Fibroblast of skin of left quadriceps (primary cell): ENCODE data around the gene RMRP.

Source experiments
- DNase-seq, 2 experiments: peaks; one replicate each; pipeline ENCODE4 v3.0.0-alpha.2; 2013; ENCODE audit warnings: low read depth in 2 of 2

Gene RMRP

GRCh38 chr9:35657546-35658136 lies at the start of gene RMRP:
TSS of gene RMRP (minus strand) at chr9:35658019.
- DNase-seq = peak; percentile 99

DNA sequence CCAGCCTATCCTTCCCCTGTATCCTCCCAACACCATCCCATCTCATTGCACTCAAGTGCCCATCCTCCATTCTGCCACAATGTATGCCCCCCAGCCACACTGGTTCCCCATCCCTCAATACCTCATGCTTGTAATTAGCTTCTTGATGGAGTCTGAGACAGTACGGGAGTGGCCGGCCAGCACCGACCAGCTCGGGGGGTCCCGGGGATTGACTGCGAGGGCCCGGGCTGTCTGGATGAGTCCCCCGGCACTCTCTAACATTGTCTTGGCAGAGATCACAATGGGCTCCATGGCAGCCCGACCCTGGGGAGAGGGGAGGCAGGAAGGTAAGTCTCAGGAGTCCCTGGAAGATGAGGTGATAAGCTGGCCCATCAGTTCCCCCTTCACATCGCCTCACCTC lies 49.1 kb upstream of the RMRP start:
- DNase-seq = no peak

DNA sequence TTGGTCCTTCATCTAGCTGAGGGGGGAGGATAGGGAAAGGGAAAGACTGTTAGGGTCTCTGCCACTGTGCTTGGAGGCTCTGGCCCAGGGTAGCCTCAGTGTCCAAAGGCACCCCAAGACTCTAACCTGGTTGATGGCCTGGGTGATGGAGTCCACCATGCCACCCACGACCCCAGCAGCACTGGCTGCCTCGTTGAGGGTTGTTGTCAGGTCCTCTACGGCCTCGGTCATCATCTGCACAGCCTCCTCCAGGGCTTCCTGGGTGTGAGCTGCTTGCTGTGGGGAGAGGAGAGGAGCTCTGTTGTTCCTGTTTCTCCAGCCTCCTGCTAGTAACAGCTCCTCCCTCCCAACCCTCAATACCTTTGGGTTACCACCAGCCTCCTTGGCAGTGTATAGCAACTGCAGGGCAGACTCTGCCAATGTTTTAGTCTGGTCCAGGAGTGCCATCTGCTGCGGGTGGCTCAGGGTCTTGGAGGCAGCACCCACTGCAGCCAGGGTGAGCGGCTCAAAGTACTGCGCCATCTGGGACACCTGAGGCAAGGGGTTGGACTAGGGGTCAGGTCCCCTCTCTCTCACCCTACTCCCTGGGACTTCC lies 48.1 kb upstream of the RMRP start:
- no peak for DNase-seq

- DNase-seq = no peak
These were observed 47.6 kb upstream of the RMRP start for GRCh38 chr9:35705372-35705771.

- DNase-seq = no peak
These were observed 46.3 kb upstream of the RMRP start for GRCh38 chr9:35703906-35704672.

DNA sequence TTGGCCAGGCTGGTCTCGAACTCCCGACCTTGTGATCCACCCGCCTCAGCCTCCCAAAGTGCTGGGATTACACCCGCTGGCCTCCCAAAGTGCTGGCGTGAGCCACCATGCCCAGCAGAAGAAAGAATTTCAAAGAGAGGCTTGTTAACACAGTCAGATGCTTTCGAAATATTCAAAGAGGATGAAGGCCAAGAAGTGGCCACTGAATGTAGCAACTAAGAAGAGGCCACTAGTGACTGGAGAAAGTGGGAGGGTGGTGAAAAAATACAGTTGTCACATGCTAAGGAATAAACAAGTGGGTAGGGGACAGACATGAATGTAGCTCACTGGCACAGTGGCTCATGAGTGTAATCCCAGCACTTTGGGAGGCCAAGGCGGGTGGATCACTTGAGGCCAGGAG lies 44.9 kb upstream of the RMRP start:
- DNase-seq = no peak

DNA sequence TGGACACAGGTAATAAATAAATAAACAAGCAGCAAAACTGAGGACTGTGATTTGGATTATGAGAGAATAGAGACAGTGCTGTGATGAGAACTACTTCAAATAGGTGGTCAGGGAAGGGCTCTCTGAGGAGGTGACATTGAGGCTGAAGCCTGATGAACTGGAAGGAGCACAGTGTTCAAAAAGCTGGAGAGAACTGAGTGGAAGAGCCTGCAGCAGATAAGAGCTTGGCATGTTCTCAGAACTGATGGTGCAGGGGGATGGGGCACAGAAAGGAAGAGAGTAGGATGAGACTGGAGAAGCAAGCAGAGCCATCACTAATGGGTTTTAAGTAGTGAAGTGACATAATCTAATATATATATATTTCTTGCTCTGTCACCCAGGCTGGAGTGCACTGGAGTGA lies 43.1 kb upstream of the RMRP start:
- DNase-seq = no peak

DNA sequence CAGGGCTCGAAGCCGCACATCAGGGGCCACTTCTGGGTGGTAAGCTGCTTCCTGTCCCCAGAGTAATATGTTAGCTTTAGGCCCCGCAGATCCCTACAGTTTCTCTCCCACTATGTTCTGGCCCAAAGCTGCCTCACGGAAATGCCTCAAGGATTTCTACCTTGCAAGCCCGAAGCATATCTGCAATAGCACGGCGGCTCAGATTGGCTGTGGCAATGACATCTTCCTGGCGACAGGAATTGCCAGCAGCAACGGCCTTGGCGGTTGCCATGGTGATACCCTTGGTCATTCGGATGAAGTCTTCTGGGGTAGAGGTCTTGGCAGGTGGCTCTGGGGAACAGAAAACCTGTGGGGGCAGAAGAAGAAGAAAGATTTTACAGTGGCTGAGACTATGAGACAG lies 42.2 kb upstream of the RMRP start:
- DNase-seq = no peak

GRCh38 chr9:35698231-35698630 lies 40.4 kb upstream of the RMRP start:
- no peak for DNase-seq

- DNase-seq = no peak
These were observed 39.7 kb upstream of the RMRP start for GRCh38 chr9:35697486-35697885.

DNA sequence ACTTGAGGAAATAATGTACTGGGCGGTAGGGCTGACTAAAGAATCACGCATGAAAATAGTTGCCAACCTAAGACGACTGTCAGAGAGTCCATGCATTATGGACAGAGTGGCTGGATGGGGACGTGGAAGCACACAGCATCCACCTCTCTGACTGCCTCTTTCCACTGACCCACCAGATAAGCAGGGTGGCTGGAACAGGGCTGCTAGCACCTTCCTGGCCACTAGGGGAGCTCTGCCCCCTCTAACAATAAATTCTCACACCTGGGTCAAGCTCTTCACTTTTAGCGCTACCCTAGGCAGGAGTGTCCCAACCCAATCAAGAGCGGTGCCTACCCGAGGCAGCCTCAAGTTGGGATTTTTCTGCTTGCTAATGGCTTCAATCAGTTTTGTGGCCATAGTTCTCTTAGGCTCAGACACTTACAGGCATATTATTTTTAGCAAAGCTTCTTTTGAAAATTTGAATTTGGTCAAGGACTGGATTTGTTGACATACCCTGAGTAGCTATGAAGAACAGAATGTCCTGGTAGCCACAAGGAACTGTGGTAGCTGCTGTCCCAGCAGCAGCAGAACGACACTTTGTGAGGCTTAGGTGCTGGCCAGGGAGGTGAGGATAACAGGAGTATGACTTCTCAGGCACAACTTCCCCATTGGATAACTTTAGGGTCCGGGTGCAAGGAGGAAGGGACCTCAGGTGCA lies 38.8 kb upstream of the RMRP start:
- no peak for DNase-seq

DNA sequence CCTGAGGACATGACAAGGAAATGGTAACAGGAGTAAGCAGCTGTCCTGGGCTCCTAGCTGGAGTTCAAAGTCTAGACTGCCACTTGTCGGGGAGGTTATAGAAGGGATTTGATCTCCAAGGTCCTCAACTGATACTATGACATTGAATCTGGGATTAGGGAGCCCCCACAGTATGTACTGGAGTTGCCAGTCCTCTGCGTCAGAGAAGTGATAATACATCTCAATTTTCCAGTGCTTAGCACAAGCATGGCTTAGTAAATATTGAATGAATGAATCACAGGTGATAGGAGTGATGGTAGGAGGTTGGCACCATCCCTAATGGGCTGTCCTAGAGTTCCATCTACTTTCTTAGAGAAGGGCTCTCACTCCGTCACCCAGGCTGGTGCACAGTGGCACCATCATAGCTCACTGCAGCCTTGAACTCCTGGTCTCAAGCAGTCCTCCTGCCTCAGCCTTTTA lies 38.2 kb upstream of the RMRP start:
- no peak for DNase-seq

- DNase-seq = no peak
These were observed 34.0 kb upstream of the RMRP start for GRCh38 chr9:35691757-35692301.

DNA sequence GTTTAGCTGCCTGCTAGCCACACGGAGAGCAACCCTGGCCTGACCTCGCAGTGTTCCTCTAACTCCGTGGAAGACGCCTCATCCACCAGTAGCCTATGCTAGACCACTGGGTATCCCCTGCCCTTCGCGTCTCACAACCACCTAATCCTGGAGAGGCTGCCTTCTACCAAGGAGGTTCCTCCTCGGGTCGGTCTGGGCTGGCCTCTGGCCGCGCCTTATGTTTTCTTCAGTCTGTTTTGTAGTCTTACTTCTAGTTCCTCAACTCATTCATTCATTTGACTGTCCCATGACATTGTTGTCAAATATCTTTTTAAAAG lies 33.5 kb upstream of the RMRP start:
- DNase-seq = no peak

DNA sequence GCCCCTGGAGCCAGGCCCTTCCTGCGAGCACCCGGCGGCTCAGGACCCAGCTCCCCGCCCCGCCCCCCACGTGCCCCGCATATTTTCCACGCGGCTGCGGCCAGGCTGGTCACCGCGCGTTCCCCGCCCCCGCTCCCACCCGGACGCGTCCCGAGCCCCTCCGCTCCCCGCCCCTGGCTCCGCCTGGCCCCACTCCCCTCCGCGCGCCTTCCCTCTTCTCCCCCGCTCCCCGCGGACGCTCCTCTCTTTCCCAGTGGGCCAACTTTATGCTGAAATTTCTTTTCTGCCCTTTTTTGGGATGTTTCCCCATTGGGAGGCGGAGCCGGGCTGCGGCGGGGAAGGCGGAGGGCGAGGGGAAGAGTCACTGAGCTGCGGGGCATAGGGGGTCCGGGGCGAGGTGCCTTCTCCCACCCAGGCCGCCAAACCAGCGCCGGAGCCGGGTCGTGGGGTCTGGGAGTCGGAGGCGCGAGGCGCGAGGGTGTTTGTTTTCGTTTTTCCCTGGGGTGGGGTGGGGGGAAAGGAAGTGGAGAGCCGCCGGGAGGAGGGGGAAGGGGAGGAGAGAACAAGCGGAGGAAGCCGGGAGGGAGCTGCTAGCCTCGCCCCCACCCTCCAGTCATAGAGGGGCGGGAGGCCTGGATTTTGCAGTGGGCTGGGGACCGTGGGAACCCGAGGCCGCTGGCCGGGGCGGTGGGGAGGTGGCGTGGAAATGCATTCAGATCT lies 33.0 kb upstream of the RMRP start:
- peak; percentile 85 to 86 for DNase-seq

GRCh38 chr9:35690294-35690613 lies 32.4 kb upstream of the RMRP start:
- DNase-seq = no peak

GRCh38 chr9:35689542-35690293 lies 31.9 kb upstream of the RMRP start, which contains the start of gene TPM2:
TSS of gene TPM2 (minus strand) at chr9:35689925. CDS start at chr9:35689817, 108 bp downstream.
- DNase-seq = peak; percentile 86

DNA sequence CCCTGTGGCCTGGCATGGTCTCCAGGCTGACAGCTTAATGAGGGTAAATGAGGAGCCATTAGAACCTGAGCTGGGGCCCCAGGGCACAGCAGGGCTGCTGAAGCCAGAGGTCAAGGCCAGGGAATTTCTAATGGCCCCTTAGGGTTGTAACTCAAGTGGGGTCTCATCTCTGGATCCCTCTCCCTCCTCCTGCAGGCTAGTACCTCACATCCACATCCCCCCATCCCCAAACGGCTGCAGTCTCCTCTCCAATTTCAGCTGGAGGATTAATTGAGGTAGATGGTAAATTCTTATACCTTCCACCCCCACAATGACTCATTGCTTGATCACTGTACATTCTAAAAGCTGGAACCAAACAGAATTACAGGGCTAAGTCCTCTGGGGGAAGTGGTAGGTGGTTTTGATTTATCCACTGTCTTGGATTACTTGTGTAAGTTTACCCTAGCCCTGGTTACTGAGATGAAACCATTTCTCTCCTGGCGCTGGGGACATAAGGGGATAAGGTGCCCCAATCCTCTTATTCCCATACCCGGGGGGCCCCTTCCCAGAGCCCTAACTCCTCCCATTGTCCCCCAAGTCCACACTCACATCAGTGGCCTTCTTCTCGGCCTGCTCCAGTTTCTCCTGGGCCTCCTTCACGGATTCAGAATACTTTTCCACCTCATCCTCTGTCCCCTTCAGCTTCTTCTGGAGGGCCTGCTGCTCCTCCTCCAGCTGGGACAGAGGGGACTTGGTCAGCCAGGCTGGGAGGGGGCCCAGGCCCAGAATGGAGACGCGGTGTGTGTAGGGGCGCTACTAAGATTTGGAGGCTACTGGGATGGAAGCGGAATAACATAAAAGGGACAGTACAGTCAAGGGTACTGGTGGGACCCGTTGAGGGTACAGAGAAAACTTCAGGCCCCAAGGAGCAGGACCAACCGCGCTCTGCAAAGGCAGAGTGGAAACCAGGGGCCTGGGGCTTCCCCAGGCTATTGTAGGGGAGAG lies 31.0 kb upstream of the RMRP start:
- DNase-seq = peak; percentile 71 to 75

- DNase-seq = no peak
These were observed 30.2 kb upstream of the RMRP start for GRCh38 chr9:35687972-35688557.
